ENCODE measurements around the gene SEPTIN10. TPM values are rescaled to one million over a fixed set of nuclear protein-coding genes. Genes with fewer than 3 reads are reported as not detected.

Gene SEPTIN10
- total and polyA plus RNA-seq, 9 of the 15 experiments (the other 6 are each of a cell fraction or from before 2014, with no cell fraction given), result 0.40 TPM; not detected in 8

DNA sequence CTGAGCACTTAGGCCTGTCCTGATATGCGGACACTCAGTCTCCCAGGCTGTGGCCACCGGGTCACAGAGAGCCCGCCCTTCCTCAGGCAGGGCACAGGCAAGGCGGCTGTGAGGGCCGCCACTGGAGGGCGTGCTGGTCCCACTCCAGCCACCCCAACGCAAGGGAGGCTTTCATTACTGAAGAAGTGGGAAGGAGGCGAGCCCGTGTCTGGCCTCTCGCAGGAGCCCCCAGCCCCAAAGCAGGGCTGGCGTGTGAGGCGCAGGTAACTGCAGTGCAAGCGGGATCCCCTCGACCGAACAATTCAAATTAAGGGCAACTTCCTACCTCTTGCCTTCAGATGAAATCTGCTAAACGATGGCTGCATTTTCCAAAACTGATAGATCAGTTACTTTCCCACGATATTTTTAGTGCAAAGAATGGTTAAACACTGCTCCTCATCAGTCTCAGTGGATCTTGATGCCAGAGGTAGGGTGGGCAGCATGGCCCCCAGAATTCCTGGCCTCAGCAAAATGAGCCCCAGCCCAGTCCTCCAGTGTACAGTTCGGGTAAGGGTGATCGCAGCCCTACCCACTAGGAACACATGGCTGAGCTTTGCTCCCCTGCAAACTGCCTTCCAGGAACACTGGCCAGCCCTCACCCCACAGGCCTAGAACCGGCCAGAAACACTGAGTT lies 97.2 kb downstream of the SEPTIN10 start (continued):
- TF ChIP-seq, protein P1, sequence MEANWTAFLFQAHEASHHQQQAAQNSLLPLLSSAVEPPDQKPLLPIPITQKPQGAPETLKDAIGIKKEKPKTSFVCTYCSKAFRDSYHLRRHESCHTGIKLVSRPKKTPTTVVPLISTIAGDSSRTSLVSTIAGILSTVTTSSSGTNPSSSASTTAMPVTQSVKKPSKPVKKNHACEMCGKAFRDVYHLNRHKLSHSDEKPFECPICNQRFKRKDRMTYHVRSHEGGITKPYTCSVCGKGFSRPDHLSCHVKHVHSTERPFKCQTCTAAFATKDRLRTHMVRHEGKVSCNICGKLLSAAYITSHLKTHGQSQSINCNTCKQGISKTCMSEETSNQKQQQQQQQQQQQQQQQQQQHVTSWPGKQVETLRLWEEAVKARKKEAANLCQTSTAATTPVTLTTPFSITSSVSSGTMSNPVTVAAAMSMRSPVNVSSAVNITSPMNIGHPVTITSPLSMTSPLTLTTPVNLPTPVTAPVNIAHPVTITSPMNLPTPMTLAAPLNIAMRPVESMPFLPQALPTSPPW (CRISPR knock-in tag; IDR thresholded peaks at IDR 0.05), result peak; percentile 53; the same call in 1 of the 2 replicates
- TF ChIP-seq CTCF (IDR thresholded peaks at IDR 0.05 in 2 of 3, conservative IDR thresholded peaks at IDR 0.05 in 1 of 3; ENCODE audit: insufficient read depth in 2 of 3, low read depth in 1 of 3, low read length in 3 of 3), result peak; percentile 77 to 84 (median 78)

DNA sequence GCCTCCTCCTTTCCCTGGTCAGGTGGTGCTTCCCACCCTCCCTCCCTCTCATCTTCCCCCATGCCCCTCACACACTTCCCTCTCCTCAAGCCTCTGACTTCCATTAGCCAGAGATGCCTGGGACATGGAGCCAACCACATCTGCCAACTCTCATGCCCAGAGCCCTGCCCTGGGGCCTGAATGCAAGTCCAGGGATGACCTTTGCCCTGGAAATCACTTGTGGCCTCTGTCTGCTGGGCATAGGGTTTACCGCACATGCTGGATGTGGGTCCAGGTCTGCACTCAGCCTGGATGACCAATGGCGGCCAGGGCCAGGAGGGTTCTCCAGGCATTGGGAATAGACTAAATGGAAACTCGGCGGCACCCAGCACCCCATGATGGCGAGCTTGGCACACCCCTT lies 98.9 kb downstream of the SEPTIN10 start:
- intact Hi-C loops (cut with micrococcal nuclease), result no loop called here
- Histone ChIP-seq H3K79me2 (ENCODE audit: control insufficient read depth, insufficient read depth, low read length) (no peaks in the 10 kb centered on the region), H3K9me1 (ENCODE audit: control insufficient read depth, insufficient read depth, low read length) (no peaks in the 10 kb centered on the region), H3K4me3 (no peak overlapping the region), H2AFZ (ENCODE audit: low read depth, low read length) (no peak overlapping the region), H3K9ac (ENCODE audit: insufficient read depth in 1 of 2, low read depth in 2 of 2, low read length in 2 of 2) (no peak overlapping the region), H3K4me2 (ENCODE audit: insufficient read depth, low read length) (no peak overlapping the region), H3K36me3 (ENCODE audit: control insufficient read depth, insufficient read depth, low read length) (no peaks in the 10 kb centered on the region), H3K4me1 (replicated peaks in 1 of 2; ENCODE audit: control insufficient read depth in 2 of 2, insufficient read depth in 2 of 2, low read length in 2 of 2) (peaks cover 0 to 6% of the 10 kb centered on the region in 2 experiments; a peak in 1 of 5 replicates), H3K27me3 (ENCODE audit: control insufficient read depth in 2 of 2, insufficient read depth in 2 of 2, low read length in 2 of 2) (peaks cover 5 to 20% of the 10 kb centered on the region in 2 experiments; a peak in 3 of 5 replicates), H4K20me1 (replicated peaks; ENCODE audit: control insufficient read depth, insufficient read depth, low read length) (peaks cover 4% of the 10 kb centered on the region), H3K9me3 (replicated peaks; ENCODE audit: control insufficient read depth, insufficient read depth, low read depth, low read length) (no peaks in the 10 kb centered on the region), H3K27ac (ENCODE audit: extremely low read depth, low read depth, low read length) (no peak overlapping the region)
- in situ Hi-C loops (cut with MboI), result no loop called here
- ChIA-PET POLR2A (no interaction called here), CTCF (ENCODE audit: low intra/inter-chr PET ratio) (no interaction called here)
- DNase-seq (ENCODE audit: extremely low read depth in 1 of 4, low spot score in 3 of 4) (no peak), FAIRE-seq (no peak), ATAC-seq (no peak)
- no TSS peak for BruUV-seq (replicated peaks)
- 8% methylated on average over 5 of the region's 5 CpGs for WGBS (ENCODE audit: insufficient coverage, low coverage, missing lambda C conversion rate)
- TF ChIP-seq CREM (IDR thresholded peaks at IDR 0.05; ENCODE audit: low read depth) (no peak), PRMT5 (CRISPR knock-in tag; IDR thresholded peaks at IDR 0.05) (no peak), GABPB2 (CRISPR knock-in tag; conservative IDR thresholded peaks at IDR 0.05) (no peak), ZNF165 (CRISPR knock-in tag; IDR thresholded peaks at IDR 0.05; ENCODE audit: borderline replicate concordance) (no peak), ZNF184 (CRISPR knock-in tag; IDR thresholded peaks at IDR 0.05) (no peak)
- TF ChIP-seq, protein P2, sequence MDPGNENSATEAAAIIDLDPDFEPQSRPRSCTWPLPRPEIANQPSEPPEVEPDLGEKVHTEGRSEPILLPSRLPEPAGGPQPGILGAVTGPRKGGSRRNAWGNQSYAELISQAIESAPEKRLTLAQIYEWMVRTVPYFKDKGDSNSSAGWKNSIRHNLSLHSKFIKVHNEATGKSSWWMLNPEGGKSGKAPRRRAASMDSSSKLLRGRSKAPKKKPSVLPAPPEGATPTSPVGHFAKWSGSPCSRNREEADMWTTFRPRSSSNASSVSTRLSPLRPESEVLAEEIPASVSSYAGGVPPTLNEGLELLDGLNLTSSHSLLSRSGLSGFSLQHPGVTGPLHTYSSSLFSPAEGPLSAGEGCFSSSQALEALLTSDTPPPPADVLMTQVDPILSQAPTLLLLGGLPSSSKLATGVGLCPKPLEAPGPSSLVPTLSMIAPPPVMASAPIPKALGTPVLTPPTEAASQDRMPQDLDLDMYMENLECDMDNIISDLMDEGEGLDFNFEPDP (CRISPR knock-in tag; IDR thresholded peaks at IDR 0.05), result no peak

Measured in K562 (cell line).